Endothelial cell of umbilical vein (primary cell): ENCODE measurements around the gene LAMB4. TPM values are rescaled to one million over a fixed set of nuclear protein-coding genes. Genes with fewer than 3 reads are reported as not detected.

Experiments used
- BruUV-seq: library from RNA; stranded (reverse); fragments of 400-500 nt; replicated peaks from 2 replicates; lab custom pipeline; 2021; lab: Mats Ljungman, UMichigan
- CTCF ChIA-PET: fragments of 300-600, 350-600 bp; sonication (Branson Sonifier 250); formaldehyde crosslinking; loops from one replicate; lab custom pipeline; 2021; ENCODE audit warnings: antibody characterized with exemption, inconsistent platforms; lab: Charles Lee
- POLR2A ChIA-PET: fragments of 300-600, 350-600 bp; sonication (Branson Sonifier 250); formaldehyde crosslinking; loops from one replicate; lab custom pipeline; 2021; ENCODE audit warnings: antibody characterized with exemption, inconsistent platforms; lab: Charles Lee
- DNase-seq: peaks from one replicate; pipeline ENCODE4 v3.0.0-alpha.2; 2011; ENCODE audit warnings: low read depth, low spot score
- FAIRE-seq: peaks from 2 replicates; lab custom pipeline; 2011; peaks lifted over from hg19 to GRCh38; lab: Jason Lieb, UNC
- H2AFZ ChIP-seq: 2 replicates; pipeline ENCODE4 v1.6.0; 2012; ENCODE audit warnings: low read depth, low read length, control low read depth, inconsistent platforms
- H3K27ac ChIP-seq: 2 replicates; pipeline ENCODE4 v1.5.1; 2011; ENCODE audit warnings: low read depth, mild to moderate bottlenecking, control low read depth, low read length, moderate library complexity; ENCODE audit not compliant: insufficient read depth
- H3K27me3 ChIP-seq, 2 experiments: 2 replicates each; pipeline versions ENCODE4 v1.6.0 to v1.6.1; 2011; ENCODE audit warnings: low read length in 2 of 2, mixed read lengths in 1 of 2; ENCODE audit not compliant: control insufficient read depth in 2 of 2, insufficient read depth in 2 of 2
- H3K36me3 ChIP-seq, 2 experiments: 2 replicates in 1 of 2; 3 replicates in 1 of 2; pipeline ENCODE4 v1.5.1; 2011; ENCODE audit warnings: low read length in 2 of 2, mild to moderate bottlenecking in 1 of 2, moderate library complexity in 1 of 2; ENCODE audit not compliant: control insufficient read depth in 2 of 2, insufficient read depth in 2 of 2; ENCODE audit errors: extremely low read depth in 1 of 2
- H3K4me1 ChIP-seq: 3 replicates; pipeline ENCODE4 v1.5.1; 2011; ENCODE audit warnings: mild to moderate bottlenecking, low read length; ENCODE audit not compliant: control insufficient read depth, insufficient read depth; ENCODE audit errors: extremely low read depth
- H3K4me2 ChIP-seq: 2 replicates; pipeline ENCODE4 v1.6.1; 2011; ENCODE audit warnings: low read length, control low read depth, mixed read lengths; ENCODE audit not compliant: insufficient read depth
- H3K4me3 ChIP-seq, 3 experiments: fragments of 200-600 bp in 1 of 3; sonication (generic), shearing (Covaris generic) in 1 of 3; replicated peaks in 1 of 3; 2 replicates each; pipeline ENCODE4 v1.5.1; 2011 to 2016; ENCODE audit warnings: control low read depth in 3 of 3, low read length in 3 of 3, mild to moderate bottlenecking in 2 of 3, inconsistent platforms in 1 of 3, low read depth in 1 of 3, moderate library complexity in 1 of 3; ENCODE audit not compliant: insufficient read depth in 1 of 3
- H3K79me2 ChIP-seq: 2 replicates; pipeline ENCODE4 v1.6.0; 2012; ENCODE audit warnings: low read length, inconsistent platforms; ENCODE audit not compliant: control insufficient read depth, insufficient read depth
- H3K9ac ChIP-seq: replicated peaks from 2 replicates; pipeline ENCODE3; 2011; ENCODE audit warnings: low read length, control low read depth; ENCODE audit not compliant: insufficient read depth; ENCODE audit errors: extremely low read depth
- H3K9me1 ChIP-seq: replicated peaks from 3 replicates; pipeline ENCODE4 v1.6.0; 2011; ENCODE audit warnings: mild to moderate bottlenecking, low read length; ENCODE audit not compliant: control insufficient read depth, insufficient read depth; ENCODE audit errors: extremely low read depth
- H3K9me3 ChIP-seq: replicated peaks from 2 replicates; pipeline ENCODE4 v1.5.1; 2012; ENCODE audit warnings: low read length, inconsistent platforms; ENCODE audit not compliant: control insufficient read depth, insufficient read depth
- H4K20me1 ChIP-seq: replicated peaks from 2 replicates; pipeline ENCODE3; 2011; ENCODE audit warnings: mild to moderate bottlenecking, low read length; ENCODE audit not compliant: control insufficient read depth, insufficient read depth; ENCODE audit errors: extremely low read depth
- CTCF ChIP-seq, 2 donors: IDR thresholded peaks; 1 replicate in 1 of 2; 2 replicates in 1 of 2; pipeline ENCODE4 v1.5.1; 2011; ENCODE audit warnings: low read length in 2 of 2, mild to moderate bottlenecking in 2 of 2, moderate library complexity in 2 of 2, control low read depth in 1 of 2, inconsistent platforms in 1 of 2, low read depth in 1 of 2; ENCODE audit not compliant: insufficient read depth in 1 of 2; ENCODE audit errors: extremely low read depth in 1 of 2
- EZH2 ChIP-seq: IDR thresholded peaks from 2 replicates; pipeline ENCODE4 v1.6.1; 2012; ENCODE audit warnings: borderline replicate concordance, low read depth, mild to moderate bottlenecking, moderate library complexity, low read length, inconsistent platforms; ENCODE audit not compliant: severe bottlenecking
- FOS ChIP-seq: IDR thresholded peaks from 2 replicates; pipeline ENCODE4 v1.6.1; 2011; ENCODE audit warnings: mild to moderate bottlenecking, low read length, moderate library complexity, borderline replicate concordance; ENCODE audit not compliant: insufficient read depth
- GATA2 ChIP-seq: IDR thresholded peaks from 2 replicates; pipeline ENCODE4 v1.7.0; 2011; ENCODE audit warnings: low read depth, mild to moderate bottlenecking, moderate library complexity, mixed read lengths, low read length; ENCODE audit not compliant: insufficient read length, insufficient read depth
- JUN ChIP-seq: IDR thresholded peaks from 2 replicates; pipeline ENCODE4 v1.6.1; 2011; ENCODE audit warnings: borderline replicate concordance, low read depth; ENCODE audit not compliant: insufficient read length, insufficient read depth
- MAX ChIP-seq: IDR thresholded peaks from 2 replicates; pipeline ENCODE4 v1.6.1; 2011; ENCODE audit not compliant: insufficient read depth, insufficient read length
- MYC ChIP-seq: IDR thresholded peaks from one replicate; pipeline ENCODE4 v1.6.1; 2011; ENCODE audit warnings: mild to moderate bottlenecking, low read depth, low read length
- POLR2A ChIP-seq: IDR thresholded peaks from 2 replicates; pipeline ENCODE4 v1.6.1; 2012; ENCODE audit warnings: low read depth, mild to moderate bottlenecking, control low read depth, low read length
- POLR2AphosphoS5 ChIP-seq: IDR thresholded peaks from 2 replicates; pipeline ENCODE4 v1.6.1; 2012; ENCODE audit warnings: low read depth, mild to moderate bottlenecking, control low read depth, low read length, moderate library complexity; ENCODE audit not compliant: insufficient read depth
- dilution Hi-C: fragments of 300-500 bp; cut with MboI; formaldehyde crosslinking; loops from one replicate; pipeline ENCODE4 v1.15.0; 2019; ENCODE audit warnings: low sequenced_read_pairs; ENCODE audit not compliant: extremely low pct_ligation_motif_present
- intact Hi-C: fragments of 100-400 bp; cut with micrococcal nuclease; formaldehyde crosslinking; loops from one replicate; pipeline ENCODE4 v1.10.0; 2022
- polyA plus RNA-seq, 4 experiments: library from polyadenylated mRNA; depleted of rRNA in 3 of 4; stranded (reverse) in 3 of 4; unstranded in 1 of 4; fragments of >200 nt; gene quantifications; 2 replicates each; pipeline versions ENCODE4 v1.2.1 to v1.2.3, GENCODE V29; 2011 to 2012; ENCODE audit warnings: missing spikeins in 1 of 4
- total RNA-seq: library from RNA; stranded (reverse); gene quantifications from 2 replicates; pipeline ENCODE4 v1.2.3, GENCODE V29; 2021

Gene LAMB4
- total and polyA plus RNA-seq, 2 donors (not counting 3 experiments of a cell fraction or from before 2014, with no cell fraction given), result 0.15 to 0.20 TPM

GRCh38 chr7:108037140-108037539 lies 93.0 kb downstream of the LAMB4 start:
- BruUV-seq, result no TSS peak
- intact Hi-C loops (no loop called here), dilution Hi-C loops (no loop called here)
- no peak overlapping the region for H3K9ac ChIP-seq
- H2AFZ ChIP-seq, result no peak overlapping the region
- H3K27ac ChIP-seq, result no peak overlapping the region
- H4K20me1 ChIP-seq, result no peaks in the 10 kb centered on the region
- H3K9me1 ChIP-seq, result no peaks in the 10 kb centered on the region
- H3K4me1 ChIP-seq, result no peaks in the 10 kb centered on the region
- FAIRE-seq (no peak), DNase-seq (no peak)
- H3K36me3 ChIP-seq, result no peaks in the 10 kb centered on the region
- ChIA-PET POLR2A (no interaction called here), CTCF (interaction anchor here (1.0 to 1.1 kb wide), 2 partner anchors 15 to 22 kb away, joined by 3 read pairs; no protein-coding TSS in a partner anchor)
- H3K79me2 ChIP-seq, result no peaks in the 10 kb centered on the region
- no peak overlapping the region for H3K4me2 ChIP-seq
- H3K4me3 ChIP-seq, result no peak overlapping the region
- H3K27me3 ChIP-seq, result no peaks in the 10 kb centered on the region
- TF ChIP-seq POLR2AphosphoS5 (no peak), MAX (no peak), EZH2 (no peak), CTCF (IDR thresholded peaks at IDR 0.05; ENCODE audit: extremely low read depth in 1 of 2, insufficient read depth in 1 of 2, low read depth in 1 of 2, low read length in 2 of 2) (no peak), JUN (no peak), POLR2A (no peak), MYC (no peak), GATA2 (no peak), FOS (no peak)
- no peaks in the 10 kb centered on the region for H3K9me3 ChIP-seq
